ENCODE measurements around the gene TSPAN18. TPM values are rescaled to one million over a fixed set of nuclear protein-coding genes. Genes with fewer than 3 reads are reported as not detected.

TSPAN18 gene
- polyA plus RNA-seq, 6 donors from 2014 or later = 0.27 to 1.6 (median 1.1) TPM; not detected in 1

- Mint-ChIP-seq H3K36me3 (peaks cover 0 to 11% of the 10 kb centered on the region in 2 donors), H3K4me1 (no peaks in the 10 kb centered on the region), H3K27ac (no peak overlapping the region), H3K9me3 (peaks cover 6 to 21% (median 14%) of the 10 kb centered on the region in 7 donors), H3K4me3 (no peak overlapping the region), H3K27me3 (peaks cover 12 to 30% (median 14%) of the 10 kb centered on the region in 3 donors)
- DNase-seq (no peak), ATAC-seq (ENCODE audit: low read depth in 2 of 2) (no peak)
These were observed 34.3 kb downstream of the TSPAN18 start for GRCh38 chr11:44760917-44761550.

GRCh38 chr11:44761551-44761961, 34.8 kb downstream of the TSPAN18 start:
- ATAC-seq (ENCODE audit: low read depth in 2 of 2) (no peak), DNase-seq (no peak)
- no peak overlapping the region for H3K27ac Mint-ChIP-seq
- H3K27me3 Mint-ChIP-seq = peaks cover 9 to 30% (median 14%) of the 10 kb centered on the region in 3 donors
- H3K4me3 Mint-ChIP-seq = no peak overlapping the region
- H3K4me1 Mint-ChIP-seq = no peaks in the 10 kb centered on the region
- H3K36me3 Mint-ChIP-seq = peaks cover 0 to 11% of the 10 kb centered on the region in 2 donors
- H3K9me3 Mint-ChIP-seq = peaks cover 6 to 19% (median 14%) of the 10 kb centered on the region in 7 donors

GRCh38 chr11:44763121-44763820, 36.5 kb downstream of the TSPAN18 start:
- Mint-ChIP-seq H3K36me3 (peaks cover 6 to 13% of the 10 kb centered on the region in 2 donors), H3K27me3 (peaks cover 7 to 21% (median 14%) of the 10 kb centered on the region in 3 donors), H3K4me1 (no peaks in the 10 kb centered on the region), H3K9me3 (peaks cover 8 to 16% (median 12%) of the 10 kb centered on the region in 7 donors), H3K4me3 (no peak overlapping the region), H3K27ac (no peak overlapping the region)
- ATAC-seq (ENCODE audit: low read depth in 2 of 2) = no peak
- DNase-seq = no peak

GRCh38 chr11:44764583-44764982, 37.8 kb downstream of the TSPAN18 start:
- no peak for ATAC-seq (ENCODE audit: low read depth in 2 of 2)
- Mint-ChIP-seq H3K36me3 (peaks cover 10 to 13% of the 10 kb centered on the region in 2 donors), H3K27me3 (peaks cover 8 to 14% (median 8%) of the 10 kb centered on the region in 3 donors), H3K27ac (no peak overlapping the region), H3K4me1 (no peaks in the 10 kb centered on the region), H3K4me3 (no peak overlapping the region), H3K9me3 (peaks cover 3 to 13% (median 8%) of the 10 kb centered on the region in 7 donors)
- no peak for DNase-seq

GRCh38 chr11:44765026-44765595, 38.3 kb downstream of the TSPAN18 start:
- H3K27me3 Mint-ChIP-seq = peaks cover 6 to 13% (median 6%) of the 10 kb centered on the region in 3 donors
- peaks cover 7 to 10% of the 10 kb centered on the region in 2 donors for H3K36me3 Mint-ChIP-seq
- no peaks in the 10 kb centered on the region for H3K4me1 Mint-ChIP-seq
- H3K9me3 Mint-ChIP-seq = peaks cover 2 to 12% (median 4%) of the 10 kb centered on the region in 7 donors
- no peak for DNase-seq
- peak overlapping the region in 1 of 6 donors; percentile 15 for H3K27ac Mint-ChIP-seq
- no peak overlapping the region for H3K4me3 Mint-ChIP-seq
- ATAC-seq (ENCODE audit: low read depth in 2 of 2) = no peak

GRCh38 chr11:44765676-44766075, 38.9 kb downstream of the TSPAN18 start:
- ATAC-seq (ENCODE audit: low read depth in 2 of 2) = no peak
- H3K4me1 Mint-ChIP-seq = no peaks in the 10 kb centered on the region
- no peak for DNase-seq
- H3K9me3 Mint-ChIP-seq = peaks cover 2 to 12% (median 4%) of the 10 kb centered on the region in 7 donors
- H3K4me3 Mint-ChIP-seq = no peak overlapping the region
- H3K36me3 Mint-ChIP-seq = peaks cover 7 to 10% of the 10 kb centered on the region in 2 donors
- H3K27me3 Mint-ChIP-seq = peaks cover 9 to 15% (median 12%) of the 10 kb centered on the region in 3 donors
- no peak overlapping the region for H3K27ac Mint-ChIP-seq

GRCh38 chr11:44766112-44766971, 39.6 kb downstream of the TSPAN18 start:
- no peaks in the 10 kb centered on the region for H3K4me1 Mint-ChIP-seq
- peaks cover 2 to 12% (median 4%) of the 10 kb centered on the region in 7 donors for H3K9me3 Mint-ChIP-seq
- H3K27me3 Mint-ChIP-seq = peaks cover 12 to 17% (median 13%) of the 10 kb centered on the region in 3 donors
- peaks cover 7 to 10% of the 10 kb centered on the region in 2 donors for H3K36me3 Mint-ChIP-seq
- ATAC-seq (ENCODE audit: low read depth in 2 of 2) (no peak), DNase-seq (no peak)
- no peak overlapping the region for H3K4me3 Mint-ChIP-seq
- H3K27ac Mint-ChIP-seq = no peak overlapping the region

GRCh38 chr11:44766972-44767278, 40.2 kb downstream of the TSPAN18 start:
- Mint-ChIP-seq H3K4me1 (no peaks in the 10 kb centered on the region), H3K27ac (no peak overlapping the region), H3K36me3 (peaks cover 7 to 10% of the 10 kb centered on the region in 2 donors), H3K4me3 (no peak overlapping the region), H3K9me3 (peaks cover 2 to 12% (median 4%) of the 10 kb centered on the region in 7 donors), H3K27me3 (peaks cover 12 to 17% (median 13%) of the 10 kb centered on the region in 3 donors)
- no peak for ATAC-seq (ENCODE audit: low read depth in 2 of 2)
- no peak for DNase-seq

- Mint-ChIP-seq H3K36me3 (peaks cover 7 to 10% of the 10 kb centered on the region in 2 donors), H3K9me3 (peaks cover 2 to 12% (median 4%) of the 10 kb centered on the region in 7 donors), H3K27me3 (peaks cover 12 to 17% (median 13%) of the 10 kb centered on the region in 3 donors), H3K4me1 (no peaks in the 10 kb centered on the region), H3K4me3 (no peak overlapping the region), H3K27ac (no peak overlapping the region)
- DNase-seq (no peak), ATAC-seq (ENCODE audit: low read depth in 2 of 2) (no peak)
These were observed 40.7 kb downstream of the TSPAN18 start for GRCh38 chr11:44767421-44767820.

GRCh38 chr11:44770401-44770800, 43.6 kb downstream of the TSPAN18 start:
- Mint-ChIP-seq H3K36me3 (peaks cover 7 to 10% of the 10 kb centered on the region in 2 donors), H3K27ac (peak overlapping the region in 1 of 6 donors; percentile 67)
- no peak for ATAC-seq (ENCODE audit: low read depth in 2 of 2)

GRCh38 chr11:44771252-44771734, 44.5 kb downstream of the TSPAN18 start:
- ATAC-seq (ENCODE audit: low read depth in 2 of 2) (no peak), DNase-seq (no peak)
- Mint-ChIP-seq H3K36me3 (peaks cover 7 to 10% of the 10 kb centered on the region in 2 donors), H3K4me3 (no peak overlapping the region), H3K27me3 (peaks cover 13 to 35% (median 20%) of the 10 kb centered on the region in 3 donors), H3K27ac (no peak overlapping the region), H3K4me1 (peaks cover 0 to 5% (median 0%) of the 10 kb centered on the region in 3 donors), H3K9me3 (peaks cover 2 to 12% (median 4%) of the 10 kb centered on the region in 7 donors)

More at GRCh38 chr11:44770401-44770800, 43.6 kb downstream of the TSPAN18 start:
- no peak for DNase-seq
- Mint-ChIP-seq H3K4me1 (peaks cover 0 to 4% (median 0%) of the 10 kb centered on the region in 3 donors), H3K4me3 (no peak overlapping the region), H3K9me3 (peaks cover 2 to 12% (median 4%) of the 10 kb centered on the region in 7 donors), H3K27me3 (peaks cover 13 to 33% (median 18%) of the 10 kb centered on the region in 3 donors)

GRCh38 chr11:44771841-44772240, 45.1 kb downstream of the TSPAN18 start:
- Mint-ChIP-seq H3K27me3 (peaks cover 13 to 35% (median 20%) of the 10 kb centered on the region in 3 donors), H3K27ac (no peak overlapping the region), H3K4me3 (no peak overlapping the region), H3K36me3 (peaks cover 7 to 10% of the 10 kb centered on the region in 2 donors), H3K9me3 (peaks cover 2 to 12% (median 4%) of the 10 kb centered on the region in 7 donors), H3K4me1 (peaks cover 0 to 5% (median 0%) of the 10 kb centered on the region in 3 donors)
- DNase-seq (no peak), ATAC-seq (ENCODE audit: low read depth in 2 of 2) (no peak)

Data from naive B cell (primary cell).